Astrocyte of the spinal cord (primary cell): Measurements from ENCODE around the gene ACSL4.
"Not testable (repeated sequence)": the region's sequence is repeated elsewhere in the genome, so short reads cannot be mapped to it uniquely, and the experiment has no call there.

Source experiments
- DNase-seq: peaks from one replicate; pipeline ENCODE4 v3.0.0; 2011; ENCODE audit warnings: low read depth, low spot score
- H3K4me3 ChIP-seq: 2 replicates; pipeline ENCODE4 v1.5.1; 2011; ENCODE audit warnings: low read depth, mild to moderate bottlenecking, low read length, moderate library complexity
- in situ Hi-C: cut with HindIII; loops from 2 replicates; pipeline ENCODE4 v1.10.0; 2017; ENCODE audit warnings: low sequenced_read_pairs
- TF ChIP-seq, protein P1 (sequence below): IDR thresholded peaks from 2 replicates; pipeline ENCODE4 v1.5.1; 2012; ENCODE audit warnings: low read depth, mild to moderate bottlenecking, low read length, inconsistent platforms

The ACSL4 gene

DNA sequence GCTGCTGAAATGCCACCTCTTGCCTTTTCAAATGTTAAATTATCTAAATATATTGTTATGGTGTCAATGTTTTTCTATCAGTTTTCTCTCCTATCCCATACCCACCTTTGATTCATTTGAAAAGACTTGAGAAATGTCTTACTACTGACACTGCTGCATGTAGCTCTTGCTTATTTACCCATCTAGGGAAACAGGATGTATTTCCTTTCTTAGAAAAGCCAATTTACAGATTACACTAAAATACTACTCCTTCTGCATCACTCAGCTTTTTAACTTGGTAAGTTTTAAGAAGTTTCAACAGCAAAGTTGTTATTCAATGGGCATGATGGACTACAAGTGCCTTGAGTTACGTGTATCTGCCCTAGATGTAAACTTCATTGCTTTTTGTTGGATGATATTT is 94.9 kb downstream of the ACSL4 start:
- H3K4me3 ChIP-seq, result no peak overlapping the region
- no peak for DNase-seq
- TF ChIP-seq, protein P1, sequence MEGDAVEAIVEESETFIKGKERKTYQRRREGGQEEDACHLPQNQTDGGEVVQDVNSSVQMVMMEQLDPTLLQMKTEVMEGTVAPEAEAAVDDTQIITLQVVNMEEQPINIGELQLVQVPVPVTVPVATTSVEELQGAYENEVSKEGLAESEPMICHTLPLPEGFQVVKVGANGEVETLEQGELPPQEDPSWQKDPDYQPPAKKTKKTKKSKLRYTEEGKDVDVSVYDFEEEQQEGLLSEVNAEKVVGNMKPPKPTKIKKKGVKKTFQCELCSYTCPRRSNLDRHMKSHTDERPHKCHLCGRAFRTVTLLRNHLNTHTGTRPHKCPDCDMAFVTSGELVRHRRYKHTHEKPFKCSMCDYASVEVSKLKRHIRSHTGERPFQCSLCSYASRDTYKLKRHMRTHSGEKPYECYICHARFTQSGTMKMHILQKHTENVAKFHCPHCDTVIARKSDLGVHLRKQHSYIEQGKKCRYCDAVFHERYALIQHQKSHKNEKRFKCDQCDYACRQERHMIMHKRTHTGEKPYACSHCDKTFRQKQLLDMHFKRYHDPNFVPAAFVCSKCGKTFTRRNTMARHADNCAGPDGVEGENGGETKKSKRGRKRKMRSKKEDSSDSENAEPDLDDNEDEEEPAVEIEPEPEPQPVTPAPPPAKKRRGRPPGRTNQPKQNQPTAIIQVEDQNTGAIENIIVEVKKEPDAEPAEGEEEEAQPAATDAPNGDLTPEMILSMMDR, result no peak
- in situ Hi-C loops, result no loop called here

DNA sequence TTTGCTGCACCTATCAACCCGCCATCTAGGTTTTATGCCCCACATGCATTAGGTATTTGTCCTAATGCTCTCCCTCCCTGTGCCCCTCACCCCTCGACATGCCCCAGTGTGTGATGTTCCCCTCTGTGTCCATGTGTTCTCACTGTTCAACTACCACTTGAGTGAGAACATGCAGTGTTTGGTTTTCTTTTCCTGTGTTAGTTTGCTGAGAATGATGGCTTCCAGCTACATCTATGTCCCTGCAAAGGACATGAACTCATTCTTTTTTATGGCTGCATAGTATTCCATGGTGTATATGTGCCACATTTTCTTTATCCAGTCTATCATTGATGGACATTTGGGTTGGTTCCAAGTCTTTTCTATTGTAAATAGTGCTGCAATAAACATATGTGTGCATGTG is 95.6 kb downstream of the ACSL4 start:
- H3K4me3 ChIP-seq, DNase-seq, in situ Hi-C loops: not testable (repeated sequence)

DNA sequence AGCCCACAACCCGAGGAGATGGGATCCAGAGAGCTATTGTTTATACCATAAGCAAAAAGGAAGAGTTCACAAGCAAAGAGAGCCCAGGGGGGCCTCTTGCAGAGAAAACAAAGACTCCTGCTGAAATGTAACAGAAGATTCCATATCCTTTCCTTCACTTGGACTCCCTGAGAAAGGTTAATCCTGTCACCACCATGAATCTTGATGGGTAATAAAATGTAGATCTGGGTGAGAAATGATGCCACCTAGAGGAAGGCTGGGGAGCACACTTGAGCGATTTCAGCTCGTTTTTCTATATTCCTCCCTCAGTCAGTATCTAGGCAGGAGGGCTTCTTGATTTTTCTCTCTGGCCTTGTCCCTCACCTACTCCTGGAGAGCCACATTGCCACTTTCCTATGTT is 97.9 kb downstream of the ACSL4 start:
- peak; percentile 19 for DNase-seq
- in situ Hi-C loops, result no loop called here
- TF ChIP-seq, protein P1, result peak; percentile 58
- H3K4me3 ChIP-seq, result no peak overlapping the region

DNA sequence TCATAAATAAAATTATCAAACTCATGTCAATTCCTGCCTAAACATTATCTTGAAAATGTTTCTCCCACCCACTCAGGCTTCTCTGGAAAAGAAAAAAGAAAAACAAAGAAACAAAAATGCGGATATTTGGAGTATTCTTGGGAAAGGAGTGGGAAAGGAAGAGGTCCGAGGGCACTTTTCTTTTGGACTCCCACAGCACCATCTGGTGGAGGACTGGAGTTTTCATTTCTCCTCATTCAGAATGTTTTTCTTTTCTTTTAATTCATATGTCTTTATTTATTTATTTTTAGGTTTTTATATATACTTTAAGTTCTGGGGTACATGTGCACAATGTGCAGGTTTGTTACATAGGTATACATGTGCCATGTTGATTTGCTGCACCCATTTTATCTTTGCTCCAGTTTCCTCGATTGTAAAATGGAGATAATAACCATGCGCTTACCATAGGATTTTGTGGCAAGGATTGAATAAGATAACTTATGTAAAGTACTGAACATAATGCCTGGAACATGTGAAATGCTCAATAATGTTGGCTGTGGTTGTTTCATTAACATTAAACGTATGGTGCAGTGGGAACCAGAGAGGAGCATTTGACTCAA is 100.1 kb downstream of the ACSL4 start:
- no peak overlapping the region for H3K4me3 ChIP-seq
- TF ChIP-seq, protein P1, result peak; percentile 48
- in situ Hi-C loops, result no loop called here
- DNase-seq, result no peak

DNA sequence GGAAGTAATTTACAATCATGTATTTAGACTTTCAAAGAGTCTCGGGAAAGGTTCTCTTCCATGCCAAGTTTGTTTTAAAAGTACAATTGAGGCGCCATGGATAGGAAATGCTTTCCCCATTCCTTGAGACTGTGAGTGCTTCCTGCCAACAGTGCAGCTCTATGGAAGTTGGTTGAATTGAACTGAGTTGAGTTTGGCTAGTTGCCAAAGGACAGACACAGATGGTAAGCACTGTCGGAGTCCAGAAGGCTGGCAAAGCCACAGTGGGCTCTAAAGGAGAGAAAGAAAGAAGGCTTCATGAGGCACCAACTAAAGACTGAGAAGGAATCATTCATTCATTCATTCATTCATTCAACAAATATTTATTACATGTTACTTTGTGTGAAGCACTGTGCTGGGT is 103.7 kb downstream of the ACSL4 start:
- TF ChIP-seq, protein P1, result no peak
- DNase-seq, result peak; percentile 22
- no peak overlapping the region for H3K4me3 ChIP-seq
- in situ Hi-C loops, result no loop called here

DNA sequence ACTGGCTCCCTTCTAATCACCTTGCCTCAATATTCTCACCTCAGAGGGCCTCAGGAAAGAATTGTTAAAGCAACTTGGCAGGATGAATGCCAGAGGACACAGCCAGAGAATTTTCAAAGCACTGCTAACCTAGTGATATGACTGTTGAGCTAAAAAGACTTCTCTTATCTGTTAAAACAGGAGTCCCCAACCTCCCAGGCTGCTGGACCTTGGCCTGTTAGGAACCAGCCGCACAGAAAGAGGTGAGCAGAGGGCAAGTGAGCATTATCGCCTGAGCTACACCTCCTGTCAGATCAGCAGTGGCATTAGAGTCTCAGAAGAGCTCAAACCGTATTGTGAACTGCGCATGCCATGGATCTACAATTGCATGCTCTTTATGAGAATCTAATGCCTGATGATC is 106.4 kb downstream of the ACSL4 start:
- DNase-seq, result no peak
- in situ Hi-C loops, result no loop called here
- no peak overlapping the region for H3K4me3 ChIP-seq
- TF ChIP-seq, protein P1, result no peak

DNA sequence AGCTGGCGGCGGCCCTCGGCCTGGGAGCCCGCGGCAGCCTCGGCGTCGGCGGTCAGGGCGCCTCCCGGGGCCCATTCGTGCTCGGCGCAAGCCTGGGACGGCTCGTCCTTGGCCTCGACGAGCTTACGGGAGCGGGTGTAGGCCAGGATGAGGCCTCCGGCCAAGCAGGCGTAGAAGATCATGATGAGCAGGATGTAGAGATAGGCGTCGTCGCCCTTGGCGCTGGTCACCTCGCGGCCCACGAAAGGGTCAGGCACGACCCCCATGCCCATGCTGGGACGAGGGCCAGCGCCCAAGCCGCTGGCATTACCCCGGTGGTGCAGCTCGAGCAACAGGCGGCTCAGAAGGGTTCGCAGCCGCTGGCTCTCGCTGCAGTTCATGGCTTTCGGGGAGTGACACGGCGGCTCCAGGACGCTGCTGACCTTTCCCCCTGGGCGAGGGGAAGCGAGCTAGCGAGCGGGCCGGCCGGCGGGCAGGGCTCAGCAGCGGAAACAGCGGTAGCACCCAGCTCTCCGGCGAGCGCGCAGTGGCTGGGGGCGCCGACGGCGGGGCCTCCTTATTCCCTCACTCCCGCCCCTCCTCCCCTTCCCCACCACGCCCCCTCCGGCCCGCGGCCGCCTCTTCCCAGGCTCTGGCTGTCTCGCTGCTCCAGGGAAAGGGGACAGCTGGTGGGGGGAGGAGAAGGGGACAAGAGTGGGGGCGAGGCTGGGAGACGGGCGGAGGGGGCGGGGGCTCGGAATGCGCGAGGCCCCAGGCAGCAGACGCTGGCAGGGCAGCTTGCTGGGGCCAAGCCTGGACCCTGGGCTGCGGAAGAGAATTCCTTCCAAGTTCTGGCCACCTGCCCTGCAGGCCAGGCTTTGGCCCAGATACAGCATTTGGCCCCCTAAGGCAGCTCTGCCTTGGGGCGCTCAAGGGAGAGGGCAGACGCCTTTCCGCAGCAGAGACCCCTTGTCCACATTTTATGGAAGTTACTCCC is 108.1 kb downstream of the ACSL4 start, which contains the start of gene KCNE5:
Gene KCNE5, minus strand, starts transcription at position 532 of the 976 bp plus-strand sequence. Its CDS starts 152 bp downstream, at position 380.
- in situ Hi-C loops, result no loop called here
- no peak for DNase-seq
- TF ChIP-seq, protein P1, result no peak
- peak within 1 kb of the TSS; percentile 12 for H3K4me3 ChIP-seq
